ENCODE data around the gene RABGAP1L.

Gene RABGAP1L

GRCh38 chr1:174939775-174940545, 780.6 kb downstream of the RABGAP1L start:
- no peak for DNase-seq (ENCODE audit: low read depth)

- DNase-seq (ENCODE audit: low read depth), result no peak
Measured at GRCh38 chr1:174940646-174941175, 781.4 kb downstream of the RABGAP1L start.

GRCh38 chr1:174942547-174943255, 783.4 kb downstream of the RABGAP1L start:
- no peak for DNase-seq (ENCODE audit: low read depth)

- no peak for DNase-seq (ENCODE audit: low read depth)
Measured at GRCh38 chr1:174946031-174946430, 786.7 kb downstream of the RABGAP1L start.

- no peak for DNase-seq (ENCODE audit: low read depth)
Measured at GRCh38 chr1:174949061-174949460, 789.7 kb downstream of the RABGAP1L start.

GRCh38 chr1:174949645-174950044, 790.3 kb downstream of the RABGAP1L start:
- DNase-seq (ENCODE audit: low read depth), result no peak

GRCh38 chr1:174953285-174954072, 794.2 kb downstream of the RABGAP1L start:
- DNase-seq (ENCODE audit: low read depth), result no peak

- DNase-seq (ENCODE audit: low read depth), result no peak
Measured at GRCh38 chr1:174954073-174954460, 794.7 kb downstream of the RABGAP1L start.

GRCh38 chr1:174954671-174955669, 795.6 kb downstream of the RABGAP1L start:
- no peak for DNase-seq (ENCODE audit: low read depth)

GRCh38 chr1:174956086-174956485, 796.8 kb downstream of the RABGAP1L start:
- DNase-seq (ENCODE audit: low read depth), result no peak

- DNase-seq (ENCODE audit: low read depth), result no peak
Measured at GRCh38 chr1:174956976-174957375, 797.7 kb downstream of the RABGAP1L start.

- DNase-seq (ENCODE audit: low read depth), result no peak
Measured at GRCh38 chr1:174957829-174958228, 798.5 kb downstream of the RABGAP1L start.

- DNase-seq (ENCODE audit: low read depth), result no peak
Measured at GRCh38 chr1:174958396-174958795, 799.1 kb downstream of the RABGAP1L start.

GRCh38 chr1:174960362-174960761, 801.0 kb downstream of the RABGAP1L start:
- DNase-seq (ENCODE audit: low read depth), result no peak

- DNase-seq (ENCODE audit: low read depth), result no peak
Measured at GRCh38 chr1:174963529-174964125, 804.3 kb downstream of the RABGAP1L start.

- DNase-seq (ENCODE audit: low read depth), result no peak
Measured at GRCh38 chr1:174964261-174964971, 805.1 kb downstream of the RABGAP1L start.

GRCh38 chr1:174964972-174965361, 805.6 kb downstream of the RABGAP1L start:
- no peak for DNase-seq (ENCODE audit: low read depth)

GRCh38 chr1:174965362-174966007, 806.2 kb downstream of the RABGAP1L start:
- DNase-seq (ENCODE audit: low read depth), result no peak

- DNase-seq (ENCODE audit: low read depth), result no peak
Measured at GRCh38 chr1:174966008-174966572, 806.8 kb downstream of the RABGAP1L start.

Data from stimulated activated CD8-positive, alpha-beta memory T cell treated with anti-CD3 and anti-CD28 coated beads, Interleukin-15, amount 100 ng/mL, for 1 hour (primary cell).